OCI-LY7 (cell line): ENCODE data around the gene S100A1.

Experiments used
- EZH2phosphoT487 ChIP-seq: fragments of 200-600 bp; sonication (generic); IDR thresholded peaks from 2 replicates; pipeline ENCODE4 v1.6.1; 2018; ENCODE audit warnings: low read depth, borderline replicate concordance, mild to moderate bottlenecking, mixed run types, antibody characterized with exemption, low read length, moderate library complexity, mixed read lengths
- TF ChIP-seq, protein P1 (sequence below): fragments of 200-600 bp; sonication (generic); conservative IDR thresholded peaks from 2 replicates; pipeline ENCODE4 v1.5.1; 2014; ENCODE audit warnings: mild to moderate bottlenecking, antibody characterized with exemption, low read length, moderate library complexity, mixed read lengths

DNA sequence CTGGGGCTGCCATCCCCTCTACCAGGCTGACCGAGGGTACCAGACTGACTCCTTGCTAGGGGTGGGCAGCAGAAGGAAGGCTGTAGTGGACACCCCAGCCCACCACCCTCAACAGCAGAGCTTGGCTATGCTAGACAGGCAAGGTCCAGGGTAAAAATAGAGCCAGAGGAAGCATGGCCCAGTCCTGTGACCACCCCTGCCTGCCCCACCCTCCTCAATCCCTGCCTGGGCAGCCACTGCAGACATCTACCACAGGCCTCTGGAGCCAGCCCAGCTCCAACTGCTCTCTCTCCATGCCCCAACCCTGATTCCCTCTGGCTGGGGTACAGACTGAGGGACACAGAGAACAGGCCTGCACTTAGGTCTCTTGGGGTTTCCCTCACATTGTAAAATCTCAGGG, 1.7 kb downstream of the S100A1 start:
- TF ChIP-seq, protein P1, sequence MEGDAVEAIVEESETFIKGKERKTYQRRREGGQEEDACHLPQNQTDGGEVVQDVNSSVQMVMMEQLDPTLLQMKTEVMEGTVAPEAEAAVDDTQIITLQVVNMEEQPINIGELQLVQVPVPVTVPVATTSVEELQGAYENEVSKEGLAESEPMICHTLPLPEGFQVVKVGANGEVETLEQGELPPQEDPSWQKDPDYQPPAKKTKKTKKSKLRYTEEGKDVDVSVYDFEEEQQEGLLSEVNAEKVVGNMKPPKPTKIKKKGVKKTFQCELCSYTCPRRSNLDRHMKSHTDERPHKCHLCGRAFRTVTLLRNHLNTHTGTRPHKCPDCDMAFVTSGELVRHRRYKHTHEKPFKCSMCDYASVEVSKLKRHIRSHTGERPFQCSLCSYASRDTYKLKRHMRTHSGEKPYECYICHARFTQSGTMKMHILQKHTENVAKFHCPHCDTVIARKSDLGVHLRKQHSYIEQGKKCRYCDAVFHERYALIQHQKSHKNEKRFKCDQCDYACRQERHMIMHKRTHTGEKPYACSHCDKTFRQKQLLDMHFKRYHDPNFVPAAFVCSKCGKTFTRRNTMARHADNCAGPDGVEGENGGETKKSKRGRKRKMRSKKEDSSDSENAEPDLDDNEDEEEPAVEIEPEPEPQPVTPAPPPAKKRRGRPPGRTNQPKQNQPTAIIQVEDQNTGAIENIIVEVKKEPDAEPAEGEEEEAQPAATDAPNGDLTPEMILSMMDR: no peak
- no peak for TF ChIP-seq EZH2phosphoT487
